Measurements from ENCODE around the gene LRRK2.
"Not testable (repeated sequence)": the region's sequence is repeated elsewhere in the genome, so short reads cannot be mapped to it uniquely, and the experiment has no call there.

Gene LRRK2

DNA sequence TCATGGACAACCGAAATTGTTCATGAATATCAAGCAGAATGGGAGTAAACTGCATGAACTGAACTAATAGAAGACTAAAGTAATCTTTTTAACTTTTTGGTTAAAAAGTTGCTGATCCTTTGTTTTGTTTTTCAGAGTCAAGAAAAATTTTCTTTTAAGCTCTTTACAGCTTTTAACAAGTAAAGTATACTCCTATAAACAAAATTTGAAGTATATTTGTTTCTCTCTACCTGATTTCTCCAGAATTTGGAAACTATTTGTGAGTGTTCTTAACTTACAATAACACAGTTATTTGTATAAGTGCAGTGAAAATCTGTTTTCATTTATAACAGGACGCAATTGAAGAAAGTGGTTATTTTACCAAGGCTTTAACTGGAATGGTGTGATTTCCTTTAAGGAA lies 12.2 kb upstream of the LRRK2 start:
- no peak for DNase-seq (ENCODE audit: low read depth, low spot score)

DNA sequence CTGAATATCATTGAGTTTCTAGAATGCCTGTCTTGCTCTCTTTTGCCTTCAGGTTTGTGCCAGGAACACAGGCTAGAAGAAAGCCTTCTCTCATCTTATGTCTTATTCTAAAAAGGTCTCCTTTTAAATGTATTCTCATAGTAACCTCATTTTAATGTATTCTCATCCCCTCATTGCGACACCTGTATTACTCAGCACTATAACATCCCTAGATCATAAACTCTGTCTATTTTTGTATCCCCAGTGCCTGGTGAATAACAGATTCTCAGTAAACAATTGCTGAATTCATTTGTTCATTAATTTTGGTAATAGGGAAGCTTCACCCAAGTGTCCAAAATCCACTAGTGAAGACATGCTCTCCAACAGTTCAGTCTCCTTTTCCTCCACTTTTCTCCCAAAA lies 8.8 kb upstream of the LRRK2 start:
- no peak for DNase-seq (ENCODE audit: low read depth, low spot score)

DNA sequence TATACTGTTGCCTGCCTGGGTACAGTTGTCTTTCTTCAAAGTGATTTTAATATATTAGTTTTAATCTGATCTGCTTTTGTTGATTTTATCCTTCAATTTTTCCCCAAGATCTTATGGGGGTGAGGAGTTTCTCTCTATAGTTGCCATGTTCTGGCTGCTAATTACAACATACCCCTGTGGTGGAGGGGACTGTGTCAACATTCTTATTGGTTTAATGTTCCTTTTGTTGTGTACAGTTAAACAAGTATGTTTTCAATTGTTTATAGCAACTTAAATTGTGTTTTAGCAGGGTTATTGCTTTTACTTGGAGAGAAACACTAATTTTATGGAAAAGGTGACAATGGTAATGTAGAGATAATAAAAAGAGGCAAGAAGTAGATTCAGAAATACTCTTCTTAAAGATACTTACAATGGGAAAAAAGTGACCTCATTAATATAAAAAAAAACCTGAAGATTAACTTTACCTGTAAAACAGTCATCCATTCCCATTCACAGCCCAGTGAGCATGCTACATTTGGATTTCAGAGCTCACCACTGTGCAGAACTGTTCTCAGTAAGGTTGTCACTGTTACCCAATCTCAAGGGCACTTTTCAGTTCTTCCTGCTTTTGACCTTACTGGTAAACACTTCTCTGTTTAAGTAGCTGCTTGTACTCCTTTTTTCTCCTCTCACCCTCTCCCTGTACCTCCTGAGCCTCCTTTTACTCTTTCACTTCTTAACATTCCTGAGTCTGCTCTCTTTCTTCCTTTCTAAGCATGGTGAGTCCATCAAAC lies 8.1 kb upstream of the LRRK2 start:
- no peak for DNase-seq (ENCODE audit: low read depth, low spot score)

DNA sequence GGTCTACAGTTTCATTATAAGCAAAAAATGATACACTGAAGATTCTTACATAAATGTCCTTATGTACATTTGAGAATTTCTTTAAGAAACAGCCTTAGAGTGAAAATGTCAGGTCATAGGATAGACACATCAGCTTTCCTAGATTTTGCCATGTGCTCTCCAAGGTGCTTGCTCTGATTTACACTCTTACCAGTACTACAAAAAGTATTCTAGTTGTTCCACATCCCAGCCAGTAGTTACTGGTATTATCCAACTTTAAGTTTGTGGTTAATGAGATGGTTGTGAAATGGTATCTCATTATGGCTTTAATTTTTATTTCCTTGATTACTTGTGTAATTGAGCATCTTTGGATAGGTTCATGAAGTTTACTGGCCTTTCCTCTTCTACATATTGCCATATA lies 5.0 kb upstream of the LRRK2 start:
- DNase-seq (ENCODE audit: low read depth, low spot score), result no peak

DNA sequence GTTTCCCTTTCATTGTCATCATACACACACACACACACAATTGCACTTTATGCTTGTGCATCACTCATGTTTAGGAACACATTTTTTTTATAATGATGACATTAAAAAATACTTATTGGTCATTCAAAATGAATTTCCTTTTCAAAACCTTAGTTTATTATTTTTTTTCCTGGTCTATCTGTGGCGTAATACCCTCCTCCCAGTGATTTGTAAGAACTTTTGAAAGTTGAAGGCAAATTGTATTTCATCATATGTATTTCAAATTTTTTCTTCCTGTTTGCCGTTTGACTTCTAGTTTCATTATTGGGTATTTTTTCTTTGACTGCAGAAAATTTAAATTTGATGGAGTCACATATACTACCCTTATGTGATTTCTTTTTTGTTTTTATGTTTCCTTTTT lies 2.5 kb upstream of the LRRK2 start:
- DNase-seq (ENCODE audit: low read depth, low spot score), result no peak

DNA sequence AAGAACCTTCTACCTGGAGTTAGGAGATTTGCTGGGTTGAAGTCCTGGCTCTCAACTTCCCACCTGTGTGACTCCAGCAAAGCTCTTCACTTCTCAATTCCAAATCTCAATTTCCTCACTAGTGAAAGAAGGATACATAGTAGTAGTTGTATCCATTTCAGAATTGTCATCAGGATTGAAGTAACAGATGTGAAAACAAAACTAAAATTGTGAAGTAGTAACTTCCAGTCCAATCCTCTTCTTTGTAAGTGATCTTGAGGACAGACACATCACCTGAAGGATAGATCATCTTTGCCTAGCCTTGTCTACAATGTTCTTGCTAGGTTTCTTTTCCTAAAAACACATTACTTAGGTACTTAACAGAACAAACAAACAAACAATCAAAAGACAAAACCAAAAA lies 1.2 kb upstream of the LRRK2 start:
- DNase-seq (ENCODE audit: low read depth, low spot score), result no peak

DNA sequence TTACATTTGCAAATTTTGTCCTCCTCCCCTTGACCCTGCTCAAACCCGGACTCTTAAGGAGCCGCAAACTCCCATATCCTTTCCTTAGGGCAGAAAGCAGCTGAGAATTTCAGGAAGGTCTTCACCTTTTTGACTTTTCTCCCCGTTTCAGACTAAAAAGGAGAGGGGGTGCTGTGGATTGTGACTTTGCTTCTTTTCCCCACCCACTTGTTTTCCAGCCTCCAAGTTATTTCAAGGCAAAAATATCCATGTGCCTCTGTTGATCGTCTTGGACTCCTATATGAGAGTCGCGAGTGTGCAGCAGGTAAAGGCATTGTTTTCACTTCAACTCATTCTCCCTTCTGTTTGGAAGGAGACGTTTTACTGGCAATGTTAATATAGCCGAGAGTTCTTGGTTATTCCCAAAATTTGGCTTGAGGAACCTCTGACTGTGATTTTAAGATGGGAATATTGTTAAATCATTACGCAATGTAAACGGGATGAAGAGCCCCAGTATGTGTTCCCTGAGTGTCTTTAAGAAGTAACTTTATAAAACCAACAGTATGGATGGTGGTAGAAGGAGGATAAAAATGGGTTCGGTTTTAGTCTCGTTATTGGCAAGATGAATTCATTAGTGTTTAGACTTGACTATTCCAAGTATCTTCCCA lies 663 bp downstream of the LRRK2 start:
- no peak for DNase-seq (ENCODE audit: low read depth, low spot score)

DNA sequence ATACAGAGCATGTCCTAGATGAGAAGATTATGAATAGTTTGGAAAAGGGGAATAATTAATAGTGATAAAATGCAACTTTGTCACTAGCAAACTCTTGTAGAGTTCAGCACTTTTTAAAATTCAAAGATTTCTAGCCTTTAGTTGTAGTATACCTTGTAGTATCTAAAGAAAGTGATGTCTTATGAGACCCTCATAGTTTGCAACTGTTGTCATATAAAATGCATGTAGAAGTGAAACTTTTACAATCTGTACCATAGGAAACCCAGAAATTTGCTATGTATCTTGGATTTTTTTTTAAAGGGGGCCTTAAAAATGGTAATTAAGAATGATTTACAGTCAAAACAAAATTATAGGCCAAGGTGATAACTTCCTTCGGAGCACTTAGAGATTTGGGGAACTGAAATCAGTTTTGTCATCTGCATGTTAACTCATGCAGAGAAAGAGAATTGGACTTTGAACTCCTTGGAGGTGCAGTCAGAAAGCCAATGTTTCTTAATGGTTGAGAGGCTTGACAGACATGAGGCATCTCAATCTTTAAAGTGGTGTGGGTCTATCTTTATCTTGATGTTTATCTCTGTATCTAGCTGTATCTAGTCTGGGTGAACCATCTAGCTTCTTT lies 1.3 kb downstream of the LRRK2 start:
- no peak for DNase-seq (ENCODE audit: low read depth, low spot score)

DNA sequence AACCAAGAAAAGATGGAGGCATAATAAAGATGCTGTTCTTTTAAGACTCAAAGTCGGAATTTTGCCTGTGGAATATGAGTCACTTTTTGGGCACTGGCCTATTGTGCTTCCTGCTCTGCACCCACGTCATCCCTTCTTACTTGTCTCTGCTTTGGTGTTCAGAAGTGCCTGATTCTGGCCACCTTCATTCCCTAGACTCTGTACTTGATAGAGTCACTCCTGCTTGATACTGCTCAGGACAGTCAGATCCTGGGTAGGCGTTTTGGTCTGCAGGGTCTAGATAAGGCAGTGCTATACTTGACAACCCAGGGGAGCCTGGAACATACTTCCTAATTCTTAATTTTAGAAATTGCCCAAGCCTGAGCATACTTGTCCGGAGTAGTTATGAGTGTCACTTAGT lies 1.9 kb downstream of the LRRK2 start:
- DNase-seq (ENCODE audit: low read depth, low spot score), result peak; percentile 72

DNA sequence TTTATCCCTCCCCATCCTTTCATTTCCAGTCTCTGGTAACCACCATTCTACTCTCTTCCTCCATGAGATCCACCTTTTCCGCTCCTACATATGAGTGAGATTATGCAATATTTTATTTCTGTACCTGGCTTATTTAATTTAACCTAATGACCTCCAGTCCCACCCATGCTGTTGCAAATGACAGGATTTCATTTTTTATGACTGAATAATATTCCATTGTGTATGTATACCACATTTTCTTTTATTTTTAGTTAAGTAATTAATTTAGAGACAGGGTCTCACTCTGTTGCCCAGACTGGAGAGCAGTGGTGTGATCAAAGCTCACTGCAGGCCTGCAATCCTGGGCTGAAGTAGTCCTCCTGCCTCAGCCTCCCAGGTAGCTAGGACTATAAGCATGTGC lies 2.6 kb downstream of the LRRK2 start:
- no peak for DNase-seq (ENCODE audit: low read depth, low spot score)

DNA sequence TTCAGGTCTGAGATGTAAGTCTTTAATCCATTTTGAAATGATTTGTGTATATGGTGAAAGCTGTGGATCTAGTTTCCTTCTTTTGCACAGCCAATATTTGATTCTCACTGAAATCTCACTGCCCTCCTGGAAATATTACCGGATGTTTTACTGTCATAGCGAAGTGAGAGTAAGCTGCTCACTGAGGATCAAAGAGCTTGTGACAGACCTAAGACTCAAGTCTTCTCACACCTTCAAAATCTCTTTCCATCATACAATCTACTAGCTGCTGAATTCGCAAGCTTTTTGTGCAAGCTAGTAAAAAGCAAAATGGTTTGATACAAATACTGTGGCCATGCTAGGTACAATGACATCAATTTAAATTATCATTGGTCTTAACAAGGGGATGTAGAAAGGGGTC lies 3.9 kb downstream of the LRRK2 start:
- DNase-seq (ENCODE audit: low read depth, low spot score), result no peak

DNA sequence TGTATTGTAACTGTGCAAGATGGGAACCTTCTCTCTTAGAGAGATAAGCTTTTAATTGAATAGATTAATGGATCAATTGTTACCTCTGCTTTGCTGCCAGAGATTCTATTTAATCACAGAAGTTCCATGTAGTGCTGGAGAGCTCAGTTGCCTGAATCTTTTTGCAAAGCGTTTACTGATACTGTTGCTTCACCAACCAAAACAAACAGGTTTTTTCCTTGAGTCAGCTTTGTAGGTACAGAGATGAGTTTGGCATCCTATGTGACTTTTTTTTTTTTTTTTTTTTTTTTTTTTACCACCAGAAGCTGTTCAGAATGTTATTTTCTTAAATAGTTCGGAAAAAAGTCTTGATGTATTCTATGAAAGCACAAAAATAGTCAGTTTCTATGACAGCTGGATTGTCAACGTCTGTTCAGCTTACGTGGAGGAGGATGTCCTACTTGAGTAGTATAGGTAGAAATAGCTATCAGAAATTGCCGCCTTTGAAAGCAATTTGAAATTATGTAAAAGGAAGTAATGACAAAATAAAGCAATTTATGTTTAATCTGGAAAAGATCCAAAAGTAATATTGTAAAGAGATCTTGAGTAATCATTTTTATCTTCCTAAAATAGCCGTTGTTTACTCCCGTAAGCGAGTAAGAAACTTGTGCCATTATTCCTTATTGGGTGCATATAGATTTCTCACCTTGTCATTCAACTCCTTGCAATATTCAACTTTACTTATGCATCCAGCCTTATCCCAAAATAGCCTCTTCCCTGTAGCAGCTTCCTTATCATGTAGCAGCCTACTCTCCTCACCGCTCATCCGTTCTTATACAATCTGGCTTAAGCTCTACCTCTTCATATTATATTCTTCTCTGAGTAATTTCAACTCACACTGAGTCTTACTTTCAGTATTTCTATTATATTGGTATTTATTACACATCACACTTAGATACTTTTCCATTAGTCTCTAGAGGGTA lies 5.2 kb downstream of the LRRK2 start:
- no peak for DNase-seq (ENCODE audit: low read depth, low spot score)

DNA sequence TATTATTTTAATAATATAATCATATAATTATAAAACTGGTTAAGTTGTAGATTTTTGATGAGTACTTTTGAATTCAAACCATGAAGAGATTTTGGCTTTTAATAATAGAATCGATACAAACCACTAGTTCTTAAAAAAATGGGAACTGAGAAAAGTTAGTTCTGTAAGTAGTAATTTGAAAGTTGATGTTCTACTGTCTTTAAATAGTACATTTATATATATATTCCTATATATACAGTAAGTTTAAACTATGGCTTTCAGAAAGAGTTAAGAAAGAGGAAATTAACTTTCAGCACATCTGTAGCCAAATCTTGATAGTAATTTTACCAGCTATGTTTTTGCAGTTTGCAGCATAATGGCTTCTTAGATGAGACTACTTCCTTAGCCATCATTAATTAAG lies 7.8 kb downstream of the LRRK2 start:
- no peak for DNase-seq (ENCODE audit: low read depth, low spot score)

DNA sequence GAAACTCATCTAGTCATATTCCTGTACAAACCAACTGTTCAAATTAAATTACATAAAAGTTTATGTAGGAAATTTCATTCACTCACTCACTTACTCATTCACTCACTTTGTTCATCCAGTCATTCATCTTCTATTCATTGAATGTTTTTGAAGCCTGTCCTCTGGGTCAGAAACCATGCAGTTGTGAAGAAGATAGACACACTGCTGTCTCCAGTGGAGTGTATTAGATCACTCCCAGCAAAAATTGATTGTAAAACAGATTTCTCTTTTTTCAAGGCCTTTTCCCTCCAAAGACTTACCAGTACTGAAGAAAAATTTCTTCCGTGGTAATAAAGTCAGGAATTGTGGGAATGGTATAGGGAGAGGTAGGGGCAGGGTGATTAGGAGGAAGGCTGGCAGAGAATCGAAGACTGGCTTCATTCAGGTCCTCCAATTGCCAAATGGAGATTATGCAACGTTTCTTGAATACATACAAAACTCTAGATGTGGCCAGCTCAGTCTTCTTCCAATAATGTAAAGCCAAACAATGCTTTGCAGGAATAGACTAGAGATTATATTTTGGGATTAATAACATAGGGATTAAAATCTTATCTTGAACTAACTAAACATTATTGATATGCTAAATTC lies 9.1 kb downstream of the LRRK2 start:
- no peak for DNase-seq (ENCODE audit: low read depth, low spot score)

DNA sequence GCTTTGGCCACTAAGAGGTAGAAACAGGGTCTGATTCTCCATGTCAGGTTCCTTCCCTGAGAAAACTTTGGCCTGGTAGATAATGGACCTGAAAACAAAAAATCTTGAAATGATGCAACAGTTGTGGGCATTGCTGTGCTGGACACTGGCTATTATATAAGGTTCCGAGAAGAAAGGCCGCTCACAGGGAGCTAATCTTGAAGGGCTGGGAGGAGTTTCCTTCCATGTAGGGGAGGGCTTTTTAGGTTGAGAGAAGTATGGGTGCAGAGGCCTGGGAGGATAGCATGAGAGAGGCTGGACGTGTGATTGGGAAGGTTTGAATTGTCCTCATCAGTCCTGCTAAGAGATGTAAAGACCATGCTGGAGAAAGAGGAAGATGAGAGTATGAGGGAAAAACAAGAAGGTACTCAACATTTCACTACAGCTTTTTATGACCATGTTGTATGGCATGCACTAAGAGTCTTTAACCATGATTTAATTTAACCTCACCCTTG lies 11.6 kb downstream of the LRRK2 start:
- DNase-seq (ENCODE audit: low read depth, low spot score), result no peak

DNA sequence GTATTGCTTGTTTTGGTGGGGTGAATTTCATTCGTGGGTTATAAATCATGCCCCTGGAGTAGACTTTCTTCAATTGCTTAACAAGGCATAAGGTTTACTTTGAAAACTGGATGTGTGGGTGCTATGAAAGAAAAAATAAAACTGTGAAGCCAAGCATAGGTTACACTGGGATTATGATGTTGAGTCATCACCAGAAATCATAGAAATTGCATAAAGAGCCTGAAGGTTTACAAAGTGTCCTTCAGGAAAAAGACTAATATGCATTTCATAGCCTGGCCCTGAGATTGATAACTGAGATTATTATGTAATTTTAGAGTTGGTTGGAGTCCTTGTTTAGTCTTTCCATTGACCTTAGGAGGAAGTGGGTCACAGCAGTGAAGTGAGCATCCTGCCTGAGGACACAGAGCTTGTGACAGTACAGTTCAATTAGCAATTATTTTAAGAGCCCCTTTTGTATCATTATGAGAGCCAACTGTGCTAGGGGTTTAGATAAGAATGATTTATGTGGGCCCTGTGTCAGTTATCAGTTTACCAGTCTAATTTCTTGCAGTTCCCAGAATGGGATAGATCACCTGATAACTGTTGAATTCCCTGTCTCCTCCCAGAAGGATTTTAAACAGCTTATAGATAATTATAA lies 13.6 kb downstream of the LRRK2 start:
- DNase-seq (ENCODE audit: low read depth, low spot score), result no peak

DNA sequence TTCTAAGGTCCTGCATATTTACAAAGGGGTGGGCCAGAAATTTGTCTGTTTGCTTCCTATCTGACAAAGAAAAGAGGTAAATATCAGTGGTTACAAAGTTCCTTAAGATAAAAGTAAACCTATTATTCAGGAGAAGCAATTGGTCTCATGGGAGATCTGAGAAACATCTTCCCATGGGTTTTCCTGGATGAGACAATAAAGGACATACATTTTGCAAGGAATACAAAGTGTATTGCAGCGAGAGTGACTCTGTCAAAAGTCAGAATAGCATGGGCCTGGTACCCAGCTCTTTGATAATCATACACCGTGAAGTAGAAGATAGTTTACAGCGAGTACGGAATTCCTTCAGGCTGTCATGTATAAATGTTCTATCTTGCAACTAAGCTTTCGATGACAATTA lies 14.2 kb downstream of the LRRK2 start:
- no peak for DNase-seq (ENCODE audit: low read depth, low spot score)

DNA sequence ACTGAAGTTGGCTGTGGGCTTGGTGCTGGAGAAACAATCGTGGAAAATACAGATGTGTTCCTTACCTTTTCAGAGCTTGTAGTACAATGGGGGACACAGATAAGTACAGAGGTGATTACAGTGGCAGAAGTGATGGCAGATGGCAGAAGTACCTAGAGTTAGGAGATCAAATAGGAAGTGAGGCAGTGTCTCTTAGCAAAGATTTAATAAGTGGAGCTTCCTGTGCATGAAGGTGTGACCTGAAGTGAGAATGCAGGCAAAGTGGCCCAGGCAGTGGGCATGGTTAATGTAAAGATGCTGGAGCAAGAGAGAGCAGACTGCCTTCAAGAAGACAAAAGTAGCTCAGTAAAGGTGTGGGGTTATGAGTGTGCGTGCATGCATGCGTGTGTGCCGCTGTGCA lies 16.0 kb downstream of the LRRK2 start:
- DNase-seq (ENCODE audit: low read depth, low spot score), result no peak

DNA sequence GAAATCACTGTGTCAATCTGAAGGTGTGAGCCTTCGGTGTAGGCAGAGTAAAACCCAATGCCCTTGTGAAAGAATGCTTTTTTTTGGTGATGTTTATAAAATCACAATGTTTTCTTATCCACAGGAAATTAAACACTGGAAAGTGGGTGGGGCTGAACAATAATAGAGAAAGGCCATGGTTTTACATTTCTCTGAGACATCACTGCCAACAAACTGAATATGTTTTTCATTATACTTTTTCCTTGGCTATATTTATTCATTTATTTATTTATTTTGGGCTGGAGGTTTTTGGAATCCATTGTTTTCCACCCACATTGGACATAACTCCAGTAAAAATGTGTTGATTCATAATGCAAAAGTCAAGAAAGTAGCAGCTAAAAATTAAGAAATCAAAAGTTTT lies 16.9 kb downstream of the LRRK2 start:
- no peak for DNase-seq (ENCODE audit: low read depth, low spot score)

DNA sequence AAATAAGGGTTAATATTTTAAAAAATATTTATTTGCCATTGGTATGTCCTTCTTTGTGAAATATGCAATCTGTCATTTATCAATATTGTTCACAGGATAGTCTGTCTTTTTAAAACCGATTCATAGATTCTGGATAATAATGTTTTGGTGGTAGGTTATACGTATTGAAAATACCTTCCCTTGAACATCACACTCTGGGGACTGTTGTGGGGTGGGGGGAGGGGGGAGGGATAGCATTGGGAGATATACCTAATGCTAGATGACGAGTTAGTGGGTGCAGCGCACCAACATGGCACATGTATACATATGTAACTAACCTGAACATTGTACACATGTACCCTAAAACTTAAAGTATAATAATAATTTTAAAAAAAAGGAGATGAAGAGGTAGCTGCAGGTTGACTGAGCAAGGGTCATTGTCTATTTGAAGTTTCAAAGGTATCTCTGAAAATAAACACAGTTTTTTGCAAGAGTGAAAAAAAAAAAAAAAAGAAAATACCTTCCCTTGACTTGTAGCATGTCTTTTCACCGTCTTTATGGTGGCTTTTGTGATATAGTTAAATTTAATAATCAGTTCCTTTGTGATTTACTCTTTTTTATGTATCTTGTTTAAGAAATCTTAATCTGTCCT lies 19.8 kb downstream of the LRRK2 start:
- DNase-seq (ENCODE audit: low read depth, low spot score), result not testable (repeated sequence)
